Activated gamma-delta T cell (primary cell): ENCODE results near the gene MSL1.
A peak's percentile ranks its signal among the peaks of the same experiment; 100 is the strongest.

Experiments used
- DNase-seq: peaks from one replicate; lab custom pipeline; 2025; lab: John Stamatoyannopoulos, UW
- total RNA-seq, 2 donors: gene quantifications; one replicate each; lab custom pipeline; 2026; lab: John Stamatoyannopoulos, UW

MSL1 gene, protein sequence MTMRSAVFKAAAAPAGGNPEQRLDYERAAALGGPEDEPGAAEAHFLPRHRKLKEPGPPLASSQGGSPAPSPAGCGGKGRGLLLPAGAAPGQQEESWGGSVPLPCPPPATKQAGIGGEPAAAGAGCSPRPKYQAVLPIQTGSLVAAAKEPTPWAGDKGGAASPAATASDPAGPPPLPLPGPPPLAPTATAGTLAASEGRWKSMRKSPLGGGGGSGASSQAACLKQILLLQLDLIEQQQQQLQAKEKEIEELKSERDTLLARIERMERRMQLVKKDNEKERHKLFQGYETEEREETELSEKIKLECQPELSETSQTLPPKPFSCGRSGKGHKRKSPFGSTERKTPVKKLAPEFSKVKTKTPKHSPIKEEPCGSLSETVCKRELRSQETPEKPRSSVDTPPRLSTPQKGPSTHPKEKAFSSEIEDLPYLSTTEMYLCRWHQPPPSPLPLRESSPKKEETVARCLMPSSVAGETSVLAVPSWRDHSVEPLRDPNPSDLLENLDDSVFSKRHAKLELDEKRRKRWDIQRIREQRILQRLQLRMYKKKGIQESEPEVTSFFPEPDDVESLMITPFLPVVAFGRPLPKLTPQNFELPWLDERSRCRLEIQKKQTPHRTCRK
- 218 to 265 reads per million in 2 donors for total RNA-seq

DNA sequence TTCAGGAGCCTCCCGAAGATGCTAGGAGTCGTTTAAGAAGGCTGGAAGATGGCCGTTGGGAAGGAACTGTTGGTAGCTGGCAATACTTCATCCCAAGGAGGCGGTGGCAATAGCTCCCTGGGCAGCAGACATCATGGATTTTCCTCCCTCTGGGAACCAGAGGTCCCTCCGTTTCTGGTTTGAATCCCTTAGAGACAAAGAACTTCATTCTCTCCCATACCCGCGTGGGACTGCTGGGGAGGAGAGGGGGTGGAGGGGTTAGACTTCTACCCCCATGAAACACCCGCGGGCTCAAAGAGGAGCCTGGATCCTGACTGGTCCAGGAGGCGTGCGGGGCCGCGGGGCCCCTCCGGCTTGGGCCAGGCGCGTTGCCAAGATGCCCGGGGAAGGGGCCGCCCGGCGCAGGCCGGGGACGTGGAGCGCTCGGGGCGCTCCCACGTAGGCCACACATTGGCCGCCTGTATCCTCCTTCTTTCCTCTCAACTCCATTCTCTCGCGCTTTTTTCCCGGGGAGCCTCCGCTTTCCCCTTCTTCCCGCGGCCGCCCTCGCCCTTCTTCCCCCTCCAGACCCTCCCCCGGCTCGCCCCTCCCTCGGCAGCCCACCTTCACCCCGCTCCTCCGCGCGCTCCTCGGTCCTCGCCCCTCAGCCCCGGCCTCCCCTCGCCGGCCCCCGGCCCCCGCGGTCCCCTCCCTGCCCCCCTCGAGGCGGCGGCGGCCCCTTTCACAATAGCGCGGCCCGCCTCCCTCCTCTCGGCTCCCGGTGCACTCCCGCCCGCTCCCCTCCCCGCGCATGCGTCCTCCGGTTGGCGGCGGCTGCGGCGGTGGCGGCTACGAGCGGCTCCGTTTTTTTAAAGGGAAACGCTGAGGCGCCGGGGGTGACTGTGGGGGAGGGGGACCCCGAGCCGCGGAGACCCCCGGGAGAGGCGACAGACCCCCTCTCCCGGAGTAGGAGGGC, at the start of gene MSL1:
Gene MSL1 (plus strand): TSS at position 791 of the 955 bp plus-strand sequence. CDS start 642 bp downstream, outside the sequence.
- peak; percentile 80 for DNase-seq

DNA sequence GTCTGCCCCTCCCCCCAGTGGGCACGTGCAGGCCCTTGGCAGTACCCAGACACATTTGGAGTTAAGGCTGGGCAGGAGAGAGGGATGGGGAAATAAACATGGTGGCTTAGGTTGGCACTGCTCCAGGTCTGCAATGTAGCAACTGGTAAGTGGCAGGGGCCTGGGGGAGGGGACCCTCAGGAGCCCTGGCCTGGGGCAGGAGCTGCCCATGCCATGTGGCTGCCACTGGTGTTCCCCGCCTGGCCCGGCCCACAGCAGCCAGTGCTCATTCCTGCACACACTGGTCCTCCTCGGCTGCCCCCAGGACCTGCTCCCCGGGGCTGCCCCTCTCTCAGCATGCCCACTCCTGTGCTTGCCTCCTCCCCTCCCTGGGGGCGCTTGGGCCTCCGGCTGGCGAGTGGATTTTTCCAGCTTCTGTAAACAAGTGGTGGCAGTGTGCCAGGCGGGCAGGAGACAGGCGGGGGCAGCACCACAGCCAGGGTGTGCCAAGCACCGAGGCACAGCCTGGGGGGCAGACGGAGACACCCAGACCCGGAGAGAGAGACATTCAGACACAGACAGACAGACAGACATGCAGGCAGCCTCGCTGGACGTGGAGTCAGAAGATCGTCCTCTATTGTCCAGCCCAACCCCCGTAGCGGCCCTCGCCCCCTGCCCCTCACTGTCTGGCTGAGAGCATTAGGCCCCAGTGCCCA, 49.6 kb upstream of the MSL1 start:
- DNase-seq: no peak

GRCh38 chr17:40072735-40073346, 48.9 kb upstream of the MSL1 start:
- no peak for DNase-seq

DNA sequence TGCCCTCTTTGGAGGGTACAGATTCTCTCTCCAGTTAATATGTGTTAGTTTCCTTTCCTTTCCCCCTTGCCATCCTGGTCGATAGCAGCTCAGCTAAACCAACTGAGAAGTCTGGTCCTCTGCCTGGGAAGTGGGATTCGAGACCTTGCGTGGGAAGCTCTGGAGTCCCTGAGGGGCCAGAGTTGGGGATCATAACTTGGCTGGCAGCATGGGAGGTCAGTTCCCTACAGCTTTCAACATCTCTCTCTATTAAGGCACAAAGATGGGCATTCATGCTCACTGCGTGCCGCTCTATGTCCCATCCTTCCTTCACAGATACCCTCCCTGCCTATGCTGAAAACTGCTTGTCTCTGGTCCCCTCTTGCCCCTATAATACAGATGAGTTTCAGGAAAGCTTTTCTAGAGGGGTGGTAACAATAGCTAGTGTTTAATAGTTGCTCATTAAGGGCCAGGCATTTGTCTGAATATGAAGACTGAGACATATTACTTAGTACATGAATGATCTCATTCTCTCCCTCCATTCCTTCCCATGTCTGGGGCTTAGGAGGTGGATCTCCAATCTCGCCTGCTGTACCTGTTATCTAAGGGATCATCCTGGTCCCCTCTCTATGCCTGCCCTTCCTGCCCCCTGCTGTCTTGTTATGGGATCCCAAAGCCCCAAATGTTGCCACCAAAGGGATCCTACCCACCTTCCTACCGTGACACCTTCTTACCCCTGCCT, 48.2 kb upstream of the MSL1 start:
- DNase-seq: no peak

DNA sequence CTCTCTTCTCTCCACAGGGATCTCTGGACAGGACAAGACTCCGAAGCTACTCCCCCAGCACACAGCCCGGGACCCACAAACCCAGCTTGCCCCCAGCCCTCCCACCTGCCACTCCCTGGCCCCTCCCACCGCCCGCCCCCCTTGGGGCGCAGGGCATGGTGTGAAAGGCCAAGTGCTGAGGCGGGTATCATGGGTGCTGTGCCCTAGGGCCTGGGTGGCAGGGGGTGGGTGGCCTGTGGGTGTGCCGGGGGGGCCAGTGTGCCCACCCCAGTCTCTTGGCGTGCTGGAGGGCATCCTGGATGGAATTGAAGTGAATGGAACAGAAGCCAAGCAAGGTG, 47.6 kb upstream of the MSL1 start:
- no peak for DNase-seq

- DNase-seq: no peak
Observed at GRCh38 chr17:40074871-40075200, 46.9 kb upstream of the MSL1 start.

DNA sequence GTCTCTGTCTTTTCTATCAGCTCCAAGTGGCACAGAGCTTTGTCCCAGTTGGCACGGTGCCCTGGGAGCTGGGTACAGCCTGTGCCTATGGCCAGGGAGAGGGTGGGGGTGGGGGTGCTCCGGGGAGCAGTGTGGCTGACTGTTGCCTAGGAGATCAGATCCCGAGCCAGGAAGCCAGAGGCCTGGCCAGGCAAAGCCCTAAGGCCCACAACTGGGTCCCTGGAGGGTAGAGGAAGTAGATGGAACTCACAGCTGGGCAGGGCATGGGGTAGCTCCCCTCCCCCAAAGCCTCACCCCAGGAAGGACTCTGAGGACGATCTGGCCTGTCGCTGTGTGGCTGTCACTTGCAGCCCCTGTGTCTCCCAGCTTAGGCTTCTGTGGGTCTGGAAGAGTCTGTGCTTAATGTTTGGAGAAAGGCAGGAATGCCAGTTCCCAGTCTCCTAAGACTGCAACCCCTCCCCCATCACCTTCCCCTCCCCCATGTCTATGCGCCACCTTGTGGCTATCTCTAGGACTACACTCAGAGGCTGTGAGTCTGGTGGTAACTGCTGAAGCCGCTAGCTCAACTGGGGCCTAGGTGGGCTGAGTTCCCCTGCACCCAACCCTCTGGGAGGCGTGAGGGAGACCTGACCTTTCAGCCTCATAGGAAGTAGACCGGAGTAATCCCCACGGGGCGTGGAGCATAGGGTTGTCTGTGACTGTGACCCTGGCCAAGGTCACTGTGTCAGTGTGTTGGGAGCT, 46.4 kb upstream of the MSL1 start:
- no peak for DNase-seq

DNA sequence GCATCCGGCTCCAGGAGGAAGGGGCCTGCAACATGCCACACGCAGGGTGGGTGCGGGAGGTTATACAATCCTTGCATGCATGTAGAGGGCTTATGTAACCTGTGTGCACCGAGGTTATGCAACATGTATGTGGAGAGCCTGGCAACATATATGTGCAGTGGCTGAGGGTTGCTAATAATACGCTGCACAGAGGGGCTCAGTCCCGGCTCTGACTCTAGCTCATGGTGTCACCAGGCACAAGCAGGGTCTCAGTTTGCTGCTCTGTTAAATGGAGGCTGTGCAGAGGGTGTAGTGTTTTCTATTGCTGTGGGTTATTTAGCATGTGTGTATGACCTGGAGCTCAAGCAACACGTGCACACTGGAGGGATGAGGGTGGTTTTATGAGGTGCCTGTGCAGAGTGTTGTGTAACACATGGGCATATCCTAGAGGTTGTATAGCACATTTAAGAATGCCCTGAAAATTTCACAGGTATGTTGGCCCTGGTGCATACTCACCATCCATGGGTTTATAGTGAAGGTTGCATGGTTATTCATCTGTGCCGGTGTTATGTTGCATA, 45.8 kb upstream of the MSL1 start:
- no peak for DNase-seq

- DNase-seq: no peak
Observed at GRCh38 chr17:40076591-40076990, 45.2 kb upstream of the MSL1 start.

DNA sequence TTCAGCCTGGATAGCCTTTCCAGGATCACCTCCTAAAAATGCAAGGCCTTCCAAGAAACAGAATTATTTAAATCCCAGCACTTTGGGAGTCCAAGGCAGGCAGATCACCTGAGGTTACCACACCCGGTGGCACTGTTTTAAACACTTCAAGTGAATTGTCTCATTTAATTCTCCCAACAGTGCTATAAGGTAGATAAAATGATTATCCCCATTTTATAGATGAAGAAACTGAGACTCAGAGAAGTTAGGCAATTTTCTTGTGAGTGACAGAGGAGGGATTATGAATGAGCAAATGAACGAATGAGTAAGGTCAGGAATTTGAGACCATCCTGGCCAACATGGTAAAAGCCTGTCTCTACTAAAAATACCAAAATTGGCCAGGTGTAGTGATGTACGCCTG, 42.2 kb upstream of the MSL1 start:
- no peak for DNase-seq

DNA sequence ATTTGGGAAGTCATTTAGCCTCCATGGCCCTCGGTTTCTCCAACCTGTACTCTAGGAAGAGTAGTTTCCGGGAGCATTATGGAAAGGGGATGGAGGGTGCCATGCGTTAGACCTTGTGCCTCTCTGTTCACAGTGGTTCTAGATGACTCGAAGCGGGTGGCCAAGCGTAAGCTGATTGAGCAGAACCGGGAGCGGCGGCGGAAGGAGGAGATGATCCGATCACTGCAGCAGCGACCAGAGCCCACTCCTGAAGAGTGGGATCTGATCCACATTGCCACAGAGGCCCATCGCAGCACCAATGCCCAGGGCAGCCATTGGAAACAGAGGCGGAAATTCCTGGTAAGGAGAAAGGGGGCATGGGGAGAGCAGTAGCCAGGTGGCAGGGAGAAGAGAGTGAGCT, 37.3 kb upstream of the MSL1 start:
- no peak for DNase-seq

GRCh38 chr17:40086150-40087044, 35.4 kb upstream of the MSL1 start:
- DNase-seq: no peak

- no peak for DNase-seq
Observed at GRCh38 chr17:40087049-40087794, 34.5 kb upstream of the MSL1 start.

DNA sequence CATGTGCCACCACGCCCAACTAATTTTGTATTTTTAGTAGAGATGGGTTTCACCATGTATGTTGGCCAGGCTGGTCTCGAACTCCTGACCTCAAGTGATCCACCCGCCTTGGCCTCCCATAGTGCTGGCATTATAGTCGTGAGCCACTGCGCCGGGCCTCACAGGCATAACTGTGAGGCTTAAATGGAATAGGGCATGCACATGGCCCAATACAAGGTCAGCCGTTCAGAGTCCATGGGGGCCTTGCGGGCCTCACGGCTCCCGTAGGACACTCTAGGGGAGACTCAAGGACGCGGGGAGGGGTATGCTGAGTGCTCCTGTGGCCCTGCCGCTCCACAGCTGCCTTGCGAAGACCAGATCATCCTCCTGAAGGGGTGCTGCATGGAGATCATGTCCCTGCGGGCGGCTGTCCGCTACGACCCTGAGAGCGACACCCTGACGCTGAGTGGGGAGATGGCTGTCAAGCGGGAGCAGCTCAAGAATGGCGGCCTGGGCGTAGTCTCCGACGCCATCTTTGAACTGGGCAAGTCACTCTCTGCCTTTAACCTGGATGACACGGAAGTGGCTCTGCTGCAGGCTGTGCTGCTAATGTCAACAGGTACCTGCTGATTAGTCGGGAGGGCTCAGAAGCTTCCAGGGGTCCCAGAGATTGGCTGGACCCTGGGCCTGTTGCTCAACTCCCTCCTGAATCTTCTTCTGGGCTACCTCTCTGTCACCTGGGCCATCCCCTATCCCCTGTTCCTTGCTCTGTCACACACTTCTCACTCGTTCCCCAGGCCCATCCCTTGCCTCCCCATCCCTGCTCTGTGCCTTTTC, 33.7 kb upstream of the MSL1 start:
- no peak for DNase-seq

DNA sequence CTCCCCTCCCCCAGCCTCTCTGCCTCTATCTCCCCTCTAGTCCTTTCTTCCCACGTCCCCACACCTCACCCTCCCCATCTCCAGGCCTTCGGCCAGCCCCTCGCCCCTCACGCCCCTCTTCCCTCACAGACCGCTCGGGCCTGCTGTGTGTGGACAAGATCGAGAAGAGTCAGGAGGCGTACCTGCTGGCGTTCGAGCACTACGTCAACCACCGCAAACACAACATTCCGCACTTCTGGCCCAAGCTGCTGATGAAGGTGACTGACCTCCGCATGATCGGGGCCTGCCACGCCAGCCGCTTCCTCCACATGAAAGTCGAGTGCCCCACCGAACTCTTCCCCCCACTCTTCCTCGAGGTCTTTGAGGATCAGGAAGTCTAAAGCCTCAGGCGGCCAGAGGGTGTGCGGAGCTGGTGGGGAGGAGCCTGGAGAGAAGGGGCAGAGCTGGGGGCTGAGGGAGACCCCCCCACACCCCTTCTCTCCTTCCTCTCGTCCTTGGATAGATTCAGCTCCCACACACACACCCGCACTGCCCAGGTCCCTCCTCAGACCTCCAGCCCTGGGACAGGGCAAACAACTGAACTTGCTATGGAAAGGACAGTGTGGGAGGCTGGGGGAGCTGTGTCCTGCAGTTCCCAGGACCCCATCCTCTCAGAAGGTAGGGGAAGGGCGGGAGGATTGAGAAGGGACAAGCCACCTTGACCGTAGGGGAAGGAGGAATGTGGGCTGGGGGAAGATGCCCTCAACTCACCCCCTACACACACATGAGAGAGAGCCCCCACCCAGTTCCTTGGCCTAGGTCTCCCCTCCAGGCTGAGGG, 32.5 kb upstream of the MSL1 start:
- no peak for DNase-seq
